Measurements from ENCODE around the gene SYTL3.
A peak's percentile ranks its signal among the peaks of the same experiment; 100 is the strongest.
"Not testable (repeated sequence)": the region's sequence is repeated elsewhere in the genome, so short reads cannot be mapped to it uniquely, and the experiment has no call there.

SYTL3 gene

GRCh38 chr6:158782432-158783166 lies 132.7 kb downstream of the SYTL3 start:
- H3K4me1 ChIP-seq (ENCODE audit: control insufficient read depth, insufficient read depth, low read length) = no peaks in the 10 kb centered on the region
- H3K27me3 ChIP-seq (ENCODE audit: control insufficient read depth, insufficient read depth, low read length) = no peaks in the 10 kb centered on the region
- H3K36me3 ChIP-seq (ENCODE audit: control insufficient read depth, insufficient read depth, low read length) = peaks cover 94% of the 10 kb centered on the region
- no peaks in the 10 kb centered on the region for H3K9me3 ChIP-seq (ENCODE audit: control insufficient read depth, insufficient read depth, low read length)
- H3K27ac ChIP-seq (ENCODE audit: low read depth, low read length) = no peak overlapping the region
- H3K4me3 ChIP-seq (ENCODE audit: low read depth, low read length) = no peak overlapping the region
- no peak overlapping the region for H3K9ac ChIP-seq (ENCODE audit: low read depth, low read length)

GRCh38 chr6:158783167-158783450 lies 133.3 kb downstream of the SYTL3 start:
- Histone ChIP-seq H3K27ac (ENCODE audit: low read depth, low read length) (no peak overlapping the region), H3K9ac (ENCODE audit: low read depth, low read length) (no peak overlapping the region), H3K9me3 (ENCODE audit: control insufficient read depth, insufficient read depth, low read length) (no peaks in the 10 kb centered on the region), H3K27me3 (ENCODE audit: control insufficient read depth, insufficient read depth, low read length) (no peaks in the 10 kb centered on the region), H3K4me1 (ENCODE audit: control insufficient read depth, insufficient read depth, low read length) (no peaks in the 10 kb centered on the region), H3K4me3 (ENCODE audit: low read depth, low read length) (no peak overlapping the region), H3K36me3 (ENCODE audit: control insufficient read depth, insufficient read depth, low read length) (peaks cover 94% of the 10 kb centered on the region)

GRCh38 chr6:158783851-158784250 lies 134.0 kb downstream of the SYTL3 start:
- no peak overlapping the region for H3K9ac ChIP-seq (ENCODE audit: low read depth, low read length)
- peak overlapping the region; percentile 34 for H3K27ac ChIP-seq (ENCODE audit: low read depth, low read length)
- H3K4me1 ChIP-seq (ENCODE audit: control insufficient read depth, insufficient read depth, low read length) = no peaks in the 10 kb centered on the region
- H3K9me3 ChIP-seq (ENCODE audit: control insufficient read depth, insufficient read depth, low read length) = no peaks in the 10 kb centered on the region
- H3K36me3 ChIP-seq (ENCODE audit: control insufficient read depth, insufficient read depth, low read length) = peaks cover 94% of the 10 kb centered on the region
- H3K4me3 ChIP-seq (ENCODE audit: low read depth, low read length) = no peak overlapping the region
- no peaks in the 10 kb centered on the region for H3K27me3 ChIP-seq (ENCODE audit: control insufficient read depth, insufficient read depth, low read length)

GRCh38 chr6:158784505-158784904 lies 134.7 kb downstream of the SYTL3 start:
- H3K4me1 ChIP-seq (ENCODE audit: control insufficient read depth, insufficient read depth, low read length) = no peaks in the 10 kb centered on the region

GRCh38 chr6:158785036-158785435 lies 135.2 kb downstream of the SYTL3 start:
- Histone ChIP-seq H3K9me3 (ENCODE audit: control insufficient read depth, insufficient read depth, low read length) (no peaks in the 10 kb centered on the region), H3K36me3 (ENCODE audit: control insufficient read depth, insufficient read depth, low read length) (peaks cover 99% of the 10 kb centered on the region), H3K9ac (ENCODE audit: low read depth, low read length) (no peak overlapping the region), H3K27me3 (ENCODE audit: control insufficient read depth, insufficient read depth, low read length) (no peaks in the 10 kb centered on the region), H3K4me3 (ENCODE audit: low read depth, low read length) (no peak overlapping the region), H3K4me1 (ENCODE audit: control insufficient read depth, insufficient read depth, low read length) (no peaks in the 10 kb centered on the region), H3K27ac (ENCODE audit: low read depth, low read length) (peak overlapping the region; percentile 42)

More at GRCh38 chr6:158784505-158784904, 134.7 kb downstream of the SYTL3 start:
- Histone ChIP-seq H3K9me3 (ENCODE audit: control insufficient read depth, insufficient read depth, low read length) (no peaks in the 10 kb centered on the region), H3K9ac (ENCODE audit: low read depth, low read length) (no peak overlapping the region), H3K27me3 (ENCODE audit: control insufficient read depth, insufficient read depth, low read length) (no peaks in the 10 kb centered on the region), H3K4me3 (ENCODE audit: low read depth, low read length) (no peak overlapping the region), H3K27ac (ENCODE audit: low read depth, low read length) (no peak overlapping the region), H3K36me3 (ENCODE audit: control insufficient read depth, insufficient read depth, low read length) (peaks cover 95% of the 10 kb centered on the region)

GRCh38 chr6:158786645-158787304 lies 136.9 kb downstream of the SYTL3 start:
- H3K27me3 ChIP-seq (ENCODE audit: control insufficient read depth, insufficient read depth, low read length) = no peaks in the 10 kb centered on the region
- no peaks in the 10 kb centered on the region for H3K4me1 ChIP-seq (ENCODE audit: control insufficient read depth, insufficient read depth, low read length)
- no peak overlapping the region for H3K27ac ChIP-seq (ENCODE audit: low read depth, low read length)
- no peak overlapping the region for H3K4me3 ChIP-seq (ENCODE audit: low read depth, low read length)
- H3K9ac ChIP-seq (ENCODE audit: low read depth, low read length) = no peak overlapping the region
- peaks cover 84% of the 10 kb centered on the region for H3K36me3 ChIP-seq (ENCODE audit: control insufficient read depth, insufficient read depth, low read length)
- no peaks in the 10 kb centered on the region for H3K9me3 ChIP-seq (ENCODE audit: control insufficient read depth, insufficient read depth, low read length)

- H3K4me3 ChIP-seq (ENCODE audit: low read depth, low read length) = no peak overlapping the region
- H3K27me3 ChIP-seq (ENCODE audit: control insufficient read depth, insufficient read depth, low read length) = no peaks in the 10 kb centered on the region
- no peaks in the 10 kb centered on the region for H3K4me1 ChIP-seq (ENCODE audit: control insufficient read depth, insufficient read depth, low read length)
- no peak overlapping the region for H3K27ac ChIP-seq (ENCODE audit: low read depth, low read length)
- H3K9me3 ChIP-seq (ENCODE audit: control insufficient read depth, insufficient read depth, low read length) = no peaks in the 10 kb centered on the region
- H3K9ac ChIP-seq (ENCODE audit: low read depth, low read length) = no peak overlapping the region
- peaks cover 78% of the 10 kb centered on the region for H3K36me3 ChIP-seq (ENCODE audit: control insufficient read depth, insufficient read depth, low read length)
Observed at GRCh38 chr6:158787395-158787794, 137.5 kb downstream of the SYTL3 start.

- H3K36me3 ChIP-seq (ENCODE audit: control insufficient read depth, insufficient read depth, low read length) = peaks cover 59% of the 10 kb centered on the region
- H3K9ac ChIP-seq (ENCODE audit: low read depth, low read length) = no peak overlapping the region
- no peaks in the 10 kb centered on the region for H3K27me3 ChIP-seq (ENCODE audit: control insufficient read depth, insufficient read depth, low read length)
- H3K9me3 ChIP-seq (ENCODE audit: control insufficient read depth, insufficient read depth, low read length) = no peaks in the 10 kb centered on the region
- peaks cover 5% of the 10 kb centered on the region for H3K4me1 ChIP-seq (ENCODE audit: control insufficient read depth, insufficient read depth, low read length)
- no peak overlapping the region for H3K4me3 ChIP-seq (ENCODE audit: low read depth, low read length)
- no peak overlapping the region for H3K27ac ChIP-seq (ENCODE audit: low read depth, low read length)
Observed at GRCh38 chr6:158789115-158789917, 139.5 kb downstream of the SYTL3 start.

GRCh38 chr6:158791274-158791855 lies 141.5 kb downstream of the SYTL3 start:
- no peak overlapping the region for H3K4me3 ChIP-seq (ENCODE audit: low read depth, low read length)
- H3K9ac ChIP-seq (ENCODE audit: low read depth, low read length) = no peak overlapping the region
- peaks cover 12% of the 10 kb centered on the region for H3K4me1 ChIP-seq (ENCODE audit: control insufficient read depth, insufficient read depth, low read length)
- H3K27ac ChIP-seq (ENCODE audit: low read depth, low read length) = no peak overlapping the region
- H3K27me3 ChIP-seq (ENCODE audit: control insufficient read depth, insufficient read depth, low read length) = no peaks in the 10 kb centered on the region
- peaks cover 51% of the 10 kb centered on the region for H3K36me3 ChIP-seq (ENCODE audit: control insufficient read depth, insufficient read depth, low read length)
- no peaks in the 10 kb centered on the region for H3K9me3 ChIP-seq (ENCODE audit: control insufficient read depth, insufficient read depth, low read length)

- not testable (repeated sequence) for H3K4me3 ChIP-seq (ENCODE audit: low read depth, low read length); H3K27ac ChIP-seq (ENCODE audit: low read depth, low read length); H3K9me3 ChIP-seq (ENCODE audit: control insufficient read depth, insufficient read depth, low read length); H3K27me3 ChIP-seq (ENCODE audit: control insufficient read depth, insufficient read depth, low read length); H3K9ac ChIP-seq (ENCODE audit: low read depth, low read length)
- H3K36me3 ChIP-seq (ENCODE audit: control insufficient read depth, insufficient read depth, low read length) = peaks cover 46% of the 10 kb centered on the region
- H3K4me1 ChIP-seq (ENCODE audit: control insufficient read depth, insufficient read depth, low read length) = peaks cover 17% of the 10 kb centered on the region
Observed at GRCh38 chr6:158792505-158792904, 142.7 kb downstream of the SYTL3 start.

- no peaks in the 10 kb centered on the region for H3K9me3 ChIP-seq (ENCODE audit: control insufficient read depth, insufficient read depth, low read length)
- no peak overlapping the region for H3K4me3 ChIP-seq (ENCODE audit: low read depth, low read length)
- H3K9ac ChIP-seq (ENCODE audit: low read depth, low read length) = no peak overlapping the region
- no peak overlapping the region for H3K27ac ChIP-seq (ENCODE audit: low read depth, low read length)
- peaks cover 42% of the 10 kb centered on the region for H3K36me3 ChIP-seq (ENCODE audit: control insufficient read depth, insufficient read depth, low read length)
- no peaks in the 10 kb centered on the region for H3K27me3 ChIP-seq (ENCODE audit: control insufficient read depth, insufficient read depth, low read length)
- H3K4me1 ChIP-seq (ENCODE audit: control insufficient read depth, insufficient read depth, low read length) = peaks cover 22% of the 10 kb centered on the region
Observed at GRCh38 chr6:158793432-158793831, 143.6 kb downstream of the SYTL3 start.
